ENCODE results near the gene SETSIP. TPM values are rescaled to one million over a fixed set of nuclear protein-coding genes. Genes with fewer than 3 reads are reported as not detected.
A peak's percentile ranks its signal among the peaks of the same experiment; 100 is the strongest.
"Not testable (repeated sequence)": the region's sequence is repeated elsewhere in the genome, so short reads cannot be mapped to it uniquely, and the experiment has no call there.

Gene SETSIP
- polyA plus RNA-seq, 3 donors: 0.53 to 1.4 (median 0.62) TPM

- no peak for DNase-seq (ENCODE audit: low read depth in 3 of 3, low spot score in 2 of 3)
These were observed 10.2 kb downstream of the SETSIP start for GRCh38 chr1:92065042-92065441.

- no peak for DNase-seq (ENCODE audit: low read depth in 3 of 3, low spot score in 2 of 3)
These were observed 23.3 kb downstream of the SETSIP start for GRCh38 chr1:92051948-92052347.

- DNase-seq (ENCODE audit: low read depth in 3 of 3, low spot score in 2 of 3): no peak
These were observed 29.3 kb downstream of the SETSIP start for GRCh38 chr1:92045766-92046495.

GRCh38 chr1:92043621-92044020, 31.6 kb downstream of the SETSIP start:
- DNase-seq (ENCODE audit: low read depth in 3 of 3, low spot score in 2 of 3): no peak

- DNase-seq (ENCODE audit: low read depth in 3 of 3, low spot score in 2 of 3): no peak
These were observed 34.2 kb downstream of the SETSIP start for GRCh38 chr1:92040971-92041370.

- DNase-seq (ENCODE audit: low read depth in 3 of 3, low spot score in 2 of 3): no peak
These were observed 36.4 kb downstream of the SETSIP start for GRCh38 chr1:92038695-92039346.

- no peak for DNase-seq (ENCODE audit: low read depth in 3 of 3, low spot score in 2 of 3)
These were observed 37.8 kb downstream of the SETSIP start for GRCh38 chr1:92037400-92037799.

- no peak for DNase-seq (ENCODE audit: low read depth in 3 of 3, low spot score in 2 of 3)
These were observed 43.7 kb downstream of the SETSIP start for GRCh38 chr1:92031281-92032110.

- peak in 2 of 3 donors; percentile 7 to 23 for DNase-seq (ENCODE audit: low read depth in 3 of 3, low spot score in 2 of 3)
These were observed 44.5 kb downstream of the SETSIP start for GRCh38 chr1:92030656-92031107.

- peak in 2 of 3 donors; percentile 13 to 20 for DNase-seq (ENCODE audit: low read depth in 3 of 3, low spot score in 2 of 3)
These were observed 45.8 kb downstream of the SETSIP start for GRCh38 chr1:92029241-92029922.

- DNase-seq (ENCODE audit: low read depth in 3 of 3, low spot score in 2 of 3): no peak
These were observed 48.4 kb downstream of the SETSIP start for GRCh38 chr1:92026806-92027205.

GRCh38 chr1:92026042-92026441, 49.2 kb downstream of the SETSIP start:
- not testable (repeated sequence) for DNase-seq (ENCODE audit: low read depth in 3 of 3, low spot score in 2 of 3)

Other genes with a start within 250 kb of the SETSIP start
- gene TGFBR3, start 189.3 kb downstream of the SETSIP start, polyA plus RNA-seq (ENCODE audit: insufficient read length in 3 of 3): 100 to 1,000 TPM; 120 to 136 (median 132) TPM
- gene BRDT, start 126.0 kb downstream of the SETSIP start, polyA plus RNA-seq (ENCODE audit: insufficient read length in 3 of 3): under 1 TPM in 2 of 3 donors, not detected in 1; 0.17 to 0.31 TPM
- gene EPHX4, start 45.4 kb downstream of the SETSIP start, polyA plus RNA-seq (ENCODE audit: insufficient read length in 3 of 3): 1 to 10 TPM; 1.5 to 1.8 (median 1.7) TPM
- gene BTBD8, start 4.9 kb upstream of the SETSIP start, polyA plus RNA-seq (ENCODE audit: insufficient read length in 3 of 3): 1 to 10 TPM; 6.4 to 8.2 (median 6.9) TPM
- gene C1orf146, start 142.5 kb upstream of the SETSIP start, polyA plus RNA-seq (ENCODE audit: insufficient read length in 3 of 3): under 1 TPM in 2 of 3 donors, not detected in 1; 0.19 to 0.25 TPM
- gene GLMN, start 223.6 kb upstream of the SETSIP start, polyA plus RNA-seq (ENCODE audit: insufficient read length in 3 of 3): 10 to 100 TPM; 19.6 to 20.6 (median 20.3) TPM
- 10 to 100 TPM; 30.3 to 36.0 (median 34.2) TPM for gene RPAP2, start 223.6 kb upstream of the SETSIP start, polyA plus RNA-seq (ENCODE audit: insufficient read length in 3 of 3)